Islet of Langerhans (tissue), 1 donor: ENCODE data around the gene TNFRSF18.
"Not testable (repeated sequence)": the region's sequence is repeated elsewhere in the genome, so short reads cannot be mapped to it uniquely, and the experiment has no call there.

Experiments
- FAIRE-seq: peaks from one replicate; lab custom pipeline; 2011; peaks lifted over from hg19 to GRCh38; lab: Jason Lieb, UNC

Gene TNFRSF18

GRCh38 chr1:1176063-1176761 is 30.2 kb downstream of the TNFRSF18 start:
- not testable (repeated sequence) for FAIRE-seq

- FAIRE-seq: no peak
These were observed 30.9 kb downstream of the TNFRSF18 start for GRCh38 chr1:1175221-1176062.

DNA sequence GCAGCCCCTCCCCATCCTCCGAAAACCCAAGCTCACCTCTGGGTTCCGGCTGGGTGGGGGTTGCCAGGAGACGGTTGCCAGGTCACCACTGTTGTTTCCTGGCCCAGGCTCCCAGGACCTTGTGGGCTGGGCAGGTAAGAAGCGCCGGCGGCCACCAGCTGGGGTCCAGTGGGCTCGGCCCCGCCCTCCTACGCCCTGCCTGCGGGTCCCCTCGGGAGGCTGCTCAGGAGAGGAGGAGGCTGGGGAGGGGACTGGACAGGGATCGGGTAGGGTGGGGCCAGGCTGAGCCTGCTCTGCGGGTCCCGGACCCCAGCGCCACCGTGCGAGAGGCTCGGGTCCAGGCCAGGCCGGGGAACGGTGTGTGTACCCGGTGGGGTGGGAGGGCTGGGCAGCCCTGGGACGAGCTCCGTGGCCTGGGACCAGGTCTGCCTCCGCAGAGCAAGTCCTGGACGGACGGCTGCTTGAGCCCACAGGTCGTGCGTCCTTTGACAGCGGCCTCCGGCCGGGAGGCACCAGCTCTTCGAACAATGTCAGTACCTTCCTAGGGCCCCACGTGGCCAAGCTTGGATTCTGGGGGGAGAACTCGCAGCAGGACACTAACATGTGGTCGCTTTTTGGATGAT is 32.5 kb downstream of the TNFRSF18 start, which contains the start of gene TTLL10:
TSS of gene TTLL10 (plus strand) at position 88 of the 623 bp plus-strand sequence. CDS start 5,336 bp downstream, outside the sequence.
- no peak for FAIRE-seq

DNA sequence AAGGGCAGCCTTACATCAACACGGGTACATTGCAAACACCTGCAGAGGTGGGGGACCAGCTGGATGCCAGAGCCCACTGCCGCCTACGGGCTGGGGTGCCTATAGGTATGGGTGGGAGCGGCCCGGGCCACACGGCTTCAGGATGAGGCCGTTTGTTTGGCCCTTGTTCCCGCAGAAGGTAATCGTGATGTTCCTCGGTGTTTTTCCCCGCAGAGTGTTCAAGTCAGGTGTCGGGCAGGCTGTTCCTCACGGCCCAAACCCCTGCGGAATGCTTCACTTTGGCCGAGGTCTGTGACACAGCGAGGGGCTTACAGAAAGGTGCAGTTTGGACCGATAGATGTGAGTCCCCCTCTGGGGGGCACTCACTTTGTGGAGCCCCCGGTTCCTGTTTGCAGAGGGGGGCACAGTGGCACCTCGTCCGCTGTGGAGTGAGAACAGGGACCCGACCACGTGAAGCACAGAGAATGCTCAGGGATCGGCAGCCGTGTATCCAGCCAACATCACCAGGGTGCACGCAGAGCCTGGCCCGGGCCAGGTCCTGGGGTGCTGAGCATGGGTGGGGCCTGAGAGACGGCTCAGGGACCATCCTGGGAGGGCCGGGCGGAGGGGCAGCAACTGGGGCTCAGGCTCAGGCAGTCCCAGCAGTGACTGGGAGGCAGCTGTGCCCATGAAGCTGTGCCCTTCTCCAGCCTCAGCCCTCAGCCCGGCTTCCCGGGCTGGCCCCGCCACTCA is 33.2 kb downstream of the TNFRSF18 start:
- FAIRE-seq: no peak

GRCh38 chr1:1171546-1172340 is 34.6 kb downstream of the TNFRSF18 start:
- FAIRE-seq: no peak

- no peak for FAIRE-seq
These were observed 35.2 kb downstream of the TNFRSF18 start for GRCh38 chr1:1171161-1171545.

- no peak for FAIRE-seq
These were observed 35.9 kb downstream of the TNFRSF18 start for GRCh38 chr1:1170215-1171091.

DNA sequence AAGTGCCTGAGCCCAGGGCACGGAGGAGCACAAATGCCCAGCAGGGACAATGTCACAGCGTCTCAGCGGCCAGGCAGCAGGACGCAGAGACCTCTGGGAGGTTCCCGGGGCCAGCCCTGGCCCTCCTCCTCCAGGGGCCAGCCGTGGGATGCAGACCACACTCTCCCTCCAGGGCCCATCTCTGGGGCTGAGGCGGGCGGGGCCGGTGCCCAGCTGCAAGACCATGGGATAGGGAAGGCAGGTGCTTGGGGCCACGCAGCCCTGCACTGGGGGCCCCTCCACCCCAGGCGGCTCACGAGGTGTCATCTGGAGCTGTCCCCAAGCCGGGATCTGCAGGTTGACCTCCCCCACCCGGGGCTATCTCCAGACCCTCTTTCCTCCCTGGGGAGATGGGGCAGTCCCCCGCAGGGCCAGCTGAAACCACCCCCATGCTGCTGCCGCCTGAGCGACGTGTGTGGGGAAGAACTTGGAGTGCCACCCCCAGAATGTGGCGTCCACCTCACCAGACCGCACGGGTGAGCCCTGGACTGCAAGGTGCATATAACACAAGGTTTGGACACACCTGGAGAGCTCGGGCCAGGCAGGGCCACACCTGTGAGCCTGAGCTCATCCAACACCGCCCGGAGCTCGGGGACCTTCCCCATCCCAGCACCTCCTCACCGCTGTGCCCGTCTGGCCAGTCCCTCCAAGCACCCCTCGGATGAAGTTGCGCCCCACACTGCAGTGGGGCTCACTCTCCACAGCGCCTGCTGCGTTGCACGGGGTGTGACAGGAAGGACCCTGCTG is 36.8 kb downstream of the TNFRSF18 start:
- FAIRE-seq: no peak

DNA sequence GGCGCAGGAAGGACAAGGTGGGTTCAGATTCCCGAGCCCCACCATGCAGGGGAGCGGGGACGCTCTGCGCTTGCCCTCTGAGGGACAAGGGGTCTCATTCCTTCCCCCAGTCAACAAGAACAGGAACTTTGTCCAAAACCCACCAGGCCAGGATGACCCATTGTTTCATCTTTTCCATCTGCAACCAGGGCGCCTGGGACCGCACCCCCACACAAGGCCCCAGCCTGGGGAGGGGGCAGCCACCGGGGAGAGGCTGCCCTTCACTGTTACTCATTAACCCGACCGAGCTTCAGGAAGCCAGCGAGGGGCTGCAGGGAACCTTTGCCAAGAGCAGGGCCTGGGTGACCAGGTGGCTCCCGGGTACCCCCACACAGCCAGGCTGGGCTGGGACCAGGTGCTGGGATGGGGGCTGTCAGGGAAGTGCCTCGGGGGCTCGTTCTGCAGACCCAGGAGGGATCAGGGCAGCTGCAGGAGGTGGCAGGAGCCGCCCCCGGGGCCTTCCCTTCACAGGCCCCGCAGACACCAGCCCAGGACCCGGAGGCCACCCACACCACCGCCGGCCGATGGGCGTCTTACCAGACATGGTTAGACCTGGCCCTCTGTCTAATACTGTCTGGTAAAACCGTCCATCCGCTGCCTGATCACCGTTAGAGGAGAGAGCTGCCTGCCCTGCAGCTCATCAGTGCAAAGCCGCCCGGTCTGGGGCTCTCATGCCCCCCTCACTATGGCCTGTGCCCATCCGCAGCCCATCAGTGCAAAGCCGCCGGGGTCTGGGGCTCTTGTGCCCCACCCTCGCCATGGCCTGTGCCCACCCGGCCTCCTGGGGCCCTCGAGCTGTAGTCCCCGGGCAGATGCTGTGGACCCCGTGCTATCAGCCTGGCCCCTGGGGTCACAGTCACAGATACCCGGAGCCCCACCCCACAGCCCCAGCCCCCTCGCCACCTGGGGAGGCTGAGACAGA is 37.7 kb downstream of the TNFRSF18 start:
- FAIRE-seq: no peak

DNA sequence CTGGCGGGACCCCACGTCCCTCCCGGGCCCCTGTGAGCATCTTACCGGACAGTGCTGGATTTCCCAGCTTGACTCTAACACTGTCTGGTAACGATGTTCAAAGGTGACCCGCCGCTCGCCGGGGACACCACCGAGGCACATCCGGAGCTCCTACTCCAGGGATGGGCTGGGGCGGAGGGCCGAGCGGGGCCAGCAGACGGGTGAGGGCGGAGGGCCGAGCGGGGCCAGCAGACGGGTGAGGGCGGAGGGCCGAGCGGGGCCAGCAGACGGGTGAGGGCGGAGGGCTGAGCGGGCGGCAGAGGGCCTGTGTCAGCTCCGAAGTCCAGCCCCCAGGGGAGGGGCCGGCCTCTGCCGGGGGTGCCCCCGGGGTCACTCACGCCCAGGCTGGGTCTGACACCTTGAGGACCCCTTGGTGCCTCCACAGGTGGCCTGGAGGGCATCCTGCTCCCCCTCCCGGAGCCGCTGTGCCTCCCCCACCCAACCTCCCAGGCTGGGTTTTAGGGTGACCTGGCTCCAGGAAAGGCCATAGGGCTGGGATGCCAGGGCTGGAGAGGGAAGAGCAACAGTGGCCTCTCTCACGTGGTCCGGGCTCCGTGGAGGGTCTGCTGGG is 38.4 kb downstream of the TNFRSF18 start:
- no peak for FAIRE-seq

- no peak for FAIRE-seq
These were observed 39.0 kb downstream of the TNFRSF18 start for GRCh38 chr1:1167398-1167821.

GRCh38 chr1:1166642-1167397 is 39.6 kb downstream of the TNFRSF18 start:
- FAIRE-seq: no peak

- no peak for FAIRE-seq
These were observed 40.4 kb downstream of the TNFRSF18 start for GRCh38 chr1:1165900-1166421.

GRCh38 chr1:1165485-1165884 is 40.9 kb downstream of the TNFRSF18 start:
- FAIRE-seq: no peak

DNA sequence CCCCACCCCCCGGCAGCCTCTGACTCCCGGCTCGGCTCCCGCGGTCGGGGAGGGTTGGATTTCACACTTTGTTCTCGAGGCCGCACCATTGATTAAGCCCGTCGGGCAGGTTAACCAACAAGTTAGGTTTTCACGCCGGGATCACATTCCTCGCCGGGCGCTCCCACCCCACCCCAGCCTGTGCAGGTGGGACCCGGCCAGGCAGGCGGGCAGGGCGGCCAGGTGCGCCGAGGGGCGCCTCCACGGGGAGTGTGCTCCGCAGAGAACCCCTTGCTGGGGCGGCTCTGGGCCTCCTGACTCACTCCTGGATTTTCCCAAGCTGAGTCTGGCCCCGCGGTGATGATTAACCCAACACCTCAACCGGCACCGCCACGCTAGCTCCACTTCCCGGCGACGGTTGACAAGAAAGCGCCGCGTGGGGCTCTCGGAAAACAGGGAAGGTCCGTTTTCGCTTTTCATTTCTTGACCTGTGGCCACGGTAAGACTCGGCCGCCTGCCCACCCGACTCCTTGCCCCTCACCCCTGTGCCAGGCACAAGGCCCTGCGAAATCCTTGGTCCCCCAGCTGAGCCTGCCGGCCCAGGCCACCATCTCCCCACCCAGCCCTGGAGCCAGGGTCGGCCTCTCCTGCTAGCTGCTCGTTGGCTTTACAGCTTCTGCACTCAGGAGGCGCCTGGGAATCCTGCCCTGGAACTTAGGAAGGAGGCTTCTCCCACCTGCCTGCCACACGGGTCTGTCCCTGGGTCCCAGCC is 41.5 kb downstream of the TNFRSF18 start:
- FAIRE-seq: no peak

GRCh38 chr1:1164361-1164700 is 42.1 kb downstream of the TNFRSF18 start:
- FAIRE-seq: no peak
